GM18526 (cell line): Measurements from ENCODE around the gene AHNAK2.

ENCODE experiments used
- POLR2A ChIP-seq: IDR thresholded peaks from 3 replicates; pipeline ENCODE4 v1.6.1; 2011; ENCODE audit not compliant: insufficient read length; ENCODE audit errors: extremely low read depth

AHNAK2 gene

GRCh38 chr14:104996483-104996882 is 18.3 kb upstream of the AHNAK2 start:
- TF ChIP-seq POLR2A = no peak

- no peak for TF ChIP-seq POLR2A
These were observed 17.9 kb upstream of the AHNAK2 start for GRCh38 chr14:104996032-104996431.

- no peak for TF ChIP-seq POLR2A
These were observed 16.8 kb upstream of the AHNAK2 start for GRCh38 chr14:104994978-104995377.

- TF ChIP-seq POLR2A = no peak
These were observed 15.8 kb upstream of the AHNAK2 start for GRCh38 chr14:104993808-104994591.

- no peak for TF ChIP-seq POLR2A
These were observed 15.1 kb upstream of the AHNAK2 start for GRCh38 chr14:104993306-104993705.

- no peak for TF ChIP-seq POLR2A
These were observed 14.3 kb upstream of the AHNAK2 start for GRCh38 chr14:104992501-104992900.

- TF ChIP-seq POLR2A = no peak
These were observed 13.7 kb upstream of the AHNAK2 start for GRCh38 chr14:104991896-104992230.

- no peak for TF ChIP-seq POLR2A
These were observed 11.8 kb upstream of the AHNAK2 start for GRCh38 chr14:104989951-104990303.

GRCh38 chr14:104989236-104989950 is 11.2 kb upstream of the AHNAK2 start:
- TF ChIP-seq POLR2A = no peak

- no peak for TF ChIP-seq POLR2A
These were observed 8.5 kb upstream of the AHNAK2 start for GRCh38 chr14:104986487-104987164.

GRCh38 chr14:104985675-104986486 is 7.7 kb upstream of the AHNAK2 start, which contains the start of gene CLBA1:
Gene CLBA1 (plus strand): TSS chr14:104985788. CDS start chr14:104986432, 644 bp downstream.
- no peak for TF ChIP-seq POLR2A

- TF ChIP-seq POLR2A = no peak
These were observed 6.1 kb upstream of the AHNAK2 start for GRCh38 chr14:104984056-104984894.

- TF ChIP-seq POLR2A = no peak
These were observed 5.1 kb upstream of the AHNAK2 start for GRCh38 chr14:104983231-104983721.

GRCh38 chr14:104982548-104983230 is 4.5 kb upstream of the AHNAK2 start:
- no peak for TF ChIP-seq POLR2A
